Measurements from ENCODE around the gene NAB1.
A peak's percentile ranks its signal among the peaks of the same experiment; 100 is the strongest.
"Not testable (repeated sequence)": the region's sequence is repeated elsewhere in the genome, so short reads cannot be mapped to it uniquely, and the experiment has no call there.

NAB1 gene
- 33.8 to 59.9 (median 38.4) reads per million in 4 donors for total RNA-seq

GRCh38 chr2:190649035-190649797 is at the start of gene NAB1:
NAB1 (plus strand) TSS chr2:190649083; CDS start chr2:190659177, 10,094 bp downstream.
- peak; percentile 34 to 61 (median 49) for DNase-seq

- DNase-seq, result no peak
Measured at GRCh38 chr2:190599546-190600220, 49.2 kb upstream of the NAB1 start.

GRCh38 chr2:190600293-190601103 is 48.4 kb upstream of the NAB1 start:
- DNase-seq, result no peak

GRCh38 chr2:190603374-190603773 is 45.5 kb upstream of the NAB1 start:
- DNase-seq, result no peak

- DNase-seq, result no peak
Measured at GRCh38 chr2:190607014-190607597, 41.8 kb upstream of the NAB1 start.

GRCh38 chr2:190607657-190608357 is 41.1 kb upstream of the NAB1 start:
- DNase-seq, result no peak

GRCh38 chr2:190608863-190609262 is 40.0 kb upstream of the NAB1 start:
- not testable (repeated sequence) for DNase-seq

GRCh38 chr2:190609397-190609796 is 39.5 kb upstream of the NAB1 start:
- DNase-seq, result not testable (repeated sequence)

- not testable (repeated sequence) for DNase-seq
Measured at GRCh38 chr2:190610528-190610927, 38.4 kb upstream of the NAB1 start.

GRCh38 chr2:190615555-190616200 is 33.2 kb upstream of the NAB1 start:
- no peak for DNase-seq

- DNase-seq, result no peak
Measured at GRCh38 chr2:190618030-190618429, 30.9 kb upstream of the NAB1 start.

GRCh38 chr2:190625691-190626090 is 23.2 kb upstream of the NAB1 start:
- DNase-seq, result no peak

- DNase-seq, result no peak
Measured at GRCh38 chr2:190626641-190627210, 22.2 kb upstream of the NAB1 start.

GRCh38 chr2:190627448-190628412 is 21.2 kb upstream of the NAB1 start:
- DNase-seq, result peak in 2 of 5 donors; percentile 4 to 20

- DNase-seq, result no peak
Measured at GRCh38 chr2:190628591-190629319, 20.1 kb upstream of the NAB1 start.

- no peak for DNase-seq
Measured at GRCh38 chr2:190634381-190634780, 14.5 kb upstream of the NAB1 start.

GRCh38 chr2:190635781-190636180 is 13.1 kb upstream of the NAB1 start:
- peak in 1 of 5 donors; percentile 8 for DNase-seq

- no peak for DNase-seq
Measured at GRCh38 chr2:190636361-190636760, 12.5 kb upstream of the NAB1 start.

- no peak for DNase-seq
Measured at GRCh38 chr2:190637281-190637734, 11.6 kb upstream of the NAB1 start.
